Common myeloid progenitor, CD34-positive (primary cell): ENCODE results near the gene OR51I2.

ENCODE experiments used
- CTCF ChIA-PET: fragments of 350-600 bp; sonication (Branson Sonifier 250); formaldehyde crosslinking; loops from one replicate; lab custom pipeline; 2021; ENCODE audit warnings: antibody characterized with exemption; lab: Charles Lee
- POLR2A ChIA-PET: fragments of 350-600 bp; sonication (Branson Sonifier 250); formaldehyde crosslinking; loops from one replicate; lab custom pipeline; 2021; ENCODE audit warnings: antibody characterized with exemption; lab: Charles Lee
- DNase-seq, 3 donors: peaks; one replicate each; pipeline versions ENCODE4 v3.0.0 to v3.0.0-alpha.2; 2013
- H3K27ac ChIP-seq, 2 experiments: 1 replicate in 1 of 2; 2 replicates in 1 of 2; pipeline ENCODE4 v1.7.0; 2013; ENCODE audit warnings: inconsistent platforms in 2 of 2, low read length in 2 of 2, mild to moderate bottlenecking in 2 of 2, low read depth in 1 of 2, moderate library complexity in 1 of 2; ENCODE audit not compliant: severe bottlenecking in 2 of 2, insufficient read depth in 1 of 2, poor library complexity in 1 of 2
- H3K27me3 ChIP-seq, 5 experiments: replicated peaks in 2 of 5; 1 replicate in 3 of 5; 2 replicates in 2 of 5; pipeline versions ENCODE4 v1.6.1 to v1.7.0; 2013; ENCODE audit warnings: low read length in 4 of 5, mild to moderate bottlenecking in 2 of 5, moderate library complexity in 2 of 5, inconsistent platforms in 1 of 5; ENCODE audit not compliant: insufficient read depth in 5 of 5, control insufficient read depth in 4 of 5
- H3K36me3 ChIP-seq, 4 experiments: 1 replicate in 2 of 4; 2 replicates in 2 of 4; pipeline versions ENCODE4 v1.6.1 to v1.7.0; 2013; ENCODE audit warnings: low read length in 3 of 4, control low read depth in 1 of 4, mild to moderate bottlenecking in 1 of 4; ENCODE audit not compliant: control insufficient read depth in 4 of 4, insufficient read depth in 4 of 4
- H3K4me1 ChIP-seq, 4 experiments: 1 replicate in 3 of 4; 2 replicates in 1 of 4; pipeline versions ENCODE4 v1.6.1 to v1.7.1; 2013; ENCODE audit warnings: low read length in 3 of 4, mild to moderate bottlenecking in 3 of 4, control low read depth in 1 of 4, inconsistent platforms in 1 of 4, moderate library complexity in 1 of 4; ENCODE audit not compliant: control insufficient read depth in 4 of 4, insufficient read depth in 4 of 4; ENCODE audit errors: control extremely low read depth in 1 of 4
- H3K4me3 ChIP-seq, 7 experiments: 1 replicate in 4 of 7; 2 replicates in 3 of 7; pipeline versions ENCODE4 v1.5.1 to v1.7.0; 2013; ENCODE audit warnings: mild to moderate bottlenecking in 7 of 7, low read length in 6 of 7, moderate library complexity in 6 of 7, inconsistent platforms in 2 of 7, low read depth in 2 of 7, control low read depth in 1 of 7; ENCODE audit not compliant: insufficient read depth in 4 of 7, control insufficient read depth in 1 of 7; ENCODE audit errors: extremely low read depth in 1 of 7
- H3K9me3 ChIP-seq, 5 experiments: 1 replicate in 4 of 5; 2 replicates in 1 of 5; pipeline versions ENCODE4 v1.6.1 to v1.7.1; 2013; ENCODE audit warnings: low read length in 4 of 5, mild to moderate bottlenecking in 2 of 5, inconsistent platforms in 1 of 5, low read depth in 1 of 5, moderate library complexity in 1 of 5; ENCODE audit not compliant: control insufficient read depth in 4 of 5, insufficient read depth in 2 of 5; ENCODE audit errors: control extremely low read depth in 1 of 5
- WGBS: methylation state at CpG from one replicate; pipeline ENCODE4 v1.1.5; 2013; ENCODE audit not compliant: insufficient coverage; 5-methylcytosine and 5-hydroxymethylcytosine counted together

Gene OR51I2

GRCh38 chr11:5488385-5488784 lies 39.3 kb downstream of the OR51I2 start, which contains the start of gene OR52D1:
TSS of gene OR52D1 (plus strand) at chr11:5488685. CDS start at chr11:5488707, 22 bp downstream.
- H3K4me3 ChIP-seq: no peak within 1 kb of the TSS
- no peak for DNase-seq
- peaks cover 0 to 4% (median 0%) of the 10 kb centered on the region in 4 experiments for H3K4me1 ChIP-seq
- POLR2A ChIA-PET: no interaction called here
- no peaks in the 10 kb centered on the region for H3K27me3 ChIP-seq
- CTCF ChIA-PET: no interaction called here
- no peak within 1 kb of the TSS for H3K27ac ChIP-seq
- no peaks in the 10 kb centered on the region for H3K9me3 ChIP-seq
- H3K36me3 ChIP-seq: no peaks in the 10 kb centered on the region

GRCh38 chr11:5488798-5489399 lies 39.8 kb downstream of the OR51I2 start:
- ChIA-PET CTCF (no interaction called here), POLR2A (no interaction called here)
- no peaks in the 10 kb centered on the region for H3K27me3 ChIP-seq
- H3K4me3 ChIP-seq: no peak overlapping the region
- H3K36me3 ChIP-seq: no peaks in the 10 kb centered on the region
- DNase-seq: no peak
- no peak overlapping the region for H3K27ac ChIP-seq
- H3K4me1 ChIP-seq: peaks cover 0 to 4% (median 0%) of the 10 kb centered on the region in 4 experiments
- no peaks in the 10 kb centered on the region for H3K9me3 ChIP-seq
- WGBS: 100% methylated on average over 3 of the region's 4 CpGs

- WGBS: 72% methylated on average over 4 of the region's 5 CpGs
- no peaks in the 10 kb centered on the region for H3K27me3 ChIP-seq
- ChIA-PET CTCF (no interaction called here), POLR2A (no interaction called here)
- no peak overlapping the region for H3K27ac ChIP-seq
- peaks cover 0 to 4% (median 0%) of the 10 kb centered on the region in 4 experiments for H3K4me1 ChIP-seq
- no peaks in the 10 kb centered on the region for H3K36me3 ChIP-seq
- DNase-seq: peak in 1 of 3 donors; percentile 5
- no peaks in the 10 kb centered on the region for H3K9me3 ChIP-seq
- no peak overlapping the region for H3K4me3 ChIP-seq
These were observed 40.6 kb downstream of the OR51I2 start for GRCh38 chr11:5489576-5490357.

- POLR2A ChIA-PET: no interaction called here
- DNase-seq: no peak
- Histone ChIP-seq H3K27me3 (no peaks in the 10 kb centered on the region), H3K27ac (no peak overlapping the region), H3K4me3 (no peak overlapping the region), H3K36me3 (no peaks in the 10 kb centered on the region), H3K9me3 (no peaks in the 10 kb centered on the region), H3K4me1 (peaks cover 0 to 2% (median 0%) of the 10 kb centered on the region in 4 experiments)
- CTCF ChIA-PET: no interaction called here
- WGBS: 100% methylated on average over 1 of the region's 2 CpGs
These were observed 50.5 kb downstream of the OR51I2 start for GRCh38 chr11:5499671-5500070.

GRCh38 chr11:5500393-5500801 lies 51.3 kb downstream of the OR51I2 start:
- WGBS: 89% methylated on average over 5 of the region's 6 CpGs
- ChIA-PET CTCF (no interaction called here), POLR2A (no interaction called here)
- no peak overlapping the region for H3K4me3 ChIP-seq
- no peaks in the 10 kb centered on the region for H3K27me3 ChIP-seq
- no peaks in the 10 kb centered on the region for H3K36me3 ChIP-seq
- peaks cover 0 to 2% (median 0%) of the 10 kb centered on the region in 4 experiments for H3K4me1 ChIP-seq
- no peak overlapping the region for H3K27ac ChIP-seq
- DNase-seq: no peak
- no peaks in the 10 kb centered on the region for H3K9me3 ChIP-seq

- no peaks in the 10 kb centered on the region for H3K4me1 ChIP-seq
- no peaks in the 10 kb centered on the region for H3K36me3 ChIP-seq
- peaks cover 0 to 2% (median 0%) of the 10 kb centered on the region in 5 experiments for H3K27me3 ChIP-seq
- no peaks in the 10 kb centered on the region for H3K9me3 ChIP-seq
- H3K27ac ChIP-seq: peak overlapping the region in 1 of 2 experiments; percentile 61
- POLR2A ChIA-PET: no interaction called here
- CTCF ChIA-PET: interaction anchor here (1.1 to 1.4 kb wide), 2 partner anchors 12 to 124 kb away, joined by 3 read pairs; partner anchors contain the start of gene UBQLNL
- no peak for DNase-seq
- H3K4me3 ChIP-seq: no peak overlapping the region
- 75% methylated on average over 1 of the region's 2 CpGs for whole genome bisulfite sequencing
These were observed 55.3 kb downstream of the OR51I2 start for GRCh38 chr11:5504403-5504921.
